ENCODE results near the gene RDH12.
"Not testable (repeated sequence)": the region's sequence is repeated elsewhere in the genome, so short reads cannot be mapped to it uniquely, and the experiment has no call there.

Gene RDH12

GRCh38 chr14:67701492-67701891 lies at the start of gene RDH12:
TSS of gene RDH12 (plus strand) at chr14:67701886. CDS start at chr14:67722643, 20,757 bp downstream.
- not testable (repeated sequence) for DNase-seq

DNA sequence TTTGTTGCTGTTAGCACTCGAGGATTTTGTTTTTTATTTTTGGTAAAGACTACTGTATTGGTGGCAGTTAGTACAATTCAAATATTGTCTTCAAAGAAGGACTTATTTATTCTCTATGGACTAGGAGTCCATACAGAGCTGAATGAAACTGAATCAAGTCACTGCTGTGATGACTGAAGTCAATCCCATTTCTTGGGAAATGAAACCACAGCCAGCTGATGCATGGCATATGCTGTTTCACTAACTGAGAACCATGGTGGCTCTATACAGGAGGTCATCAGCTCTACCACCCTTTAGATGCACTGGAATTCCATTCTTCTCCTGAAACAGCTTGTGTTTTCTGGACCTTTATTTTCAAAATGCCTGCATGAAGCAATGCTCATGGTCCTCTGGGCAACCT lies 49.5 kb upstream of the RDH12 start:
- DNase-seq, result no peak

DNA sequence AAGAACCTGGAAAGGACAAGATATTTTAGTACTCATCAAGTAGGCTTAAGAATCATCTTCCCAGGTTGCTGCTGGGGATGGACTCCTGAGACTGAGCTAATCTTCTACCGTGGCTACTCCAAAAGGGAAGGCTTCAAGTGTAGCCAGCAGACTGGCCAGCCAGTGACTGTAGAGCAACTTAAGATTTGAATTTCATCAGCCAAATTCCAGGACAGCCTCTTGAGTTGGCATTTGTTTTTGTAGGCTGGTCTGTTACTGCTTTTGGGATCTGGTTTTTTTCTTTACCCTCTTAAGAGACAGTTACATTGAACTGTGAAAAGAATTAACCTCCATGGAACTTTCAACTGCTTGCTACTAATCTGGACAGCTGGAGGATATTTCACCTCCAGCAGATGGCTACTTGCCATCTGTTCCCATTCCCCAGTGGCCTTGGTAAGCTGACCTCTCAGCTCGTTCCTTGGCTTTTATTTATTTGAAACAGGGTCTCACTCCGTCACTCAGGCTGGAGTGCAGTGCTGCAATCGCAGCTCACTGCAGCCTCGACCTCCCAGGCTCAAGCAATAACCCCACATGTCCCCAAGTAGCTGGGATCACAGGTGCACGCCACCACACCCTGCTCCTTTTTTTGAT lies 47.9 kb upstream of the RDH12 start:
- no peak for DNase-seq

DNA sequence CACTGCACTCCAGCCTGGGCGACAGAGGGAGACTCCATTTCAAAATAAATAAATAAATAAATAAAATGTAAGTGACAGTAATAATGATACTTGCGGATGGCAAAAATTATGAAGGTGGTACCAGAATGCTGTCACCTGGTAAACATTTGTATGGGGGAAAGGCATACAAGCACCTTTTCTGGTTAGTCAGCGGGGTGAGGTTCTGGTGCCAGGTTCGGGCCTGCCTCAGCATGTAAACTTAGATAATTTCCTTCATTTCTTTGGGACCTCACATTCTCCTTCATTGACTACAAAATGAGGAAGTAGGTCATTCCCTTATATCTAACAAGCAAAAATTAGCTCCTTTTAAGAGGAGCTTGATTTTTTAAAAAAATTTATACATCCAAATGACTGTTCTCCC lies 38.1 kb upstream of the RDH12 start:
- no peak for DNase-seq

GRCh38 chr14:67665868-67666267 lies 35.8 kb upstream of the RDH12 start:
- DNase-seq, result no peak

GRCh38 chr14:67666750-67667449 lies 34.8 kb upstream of the RDH12 start:
- DNase-seq, result no peak

DNA sequence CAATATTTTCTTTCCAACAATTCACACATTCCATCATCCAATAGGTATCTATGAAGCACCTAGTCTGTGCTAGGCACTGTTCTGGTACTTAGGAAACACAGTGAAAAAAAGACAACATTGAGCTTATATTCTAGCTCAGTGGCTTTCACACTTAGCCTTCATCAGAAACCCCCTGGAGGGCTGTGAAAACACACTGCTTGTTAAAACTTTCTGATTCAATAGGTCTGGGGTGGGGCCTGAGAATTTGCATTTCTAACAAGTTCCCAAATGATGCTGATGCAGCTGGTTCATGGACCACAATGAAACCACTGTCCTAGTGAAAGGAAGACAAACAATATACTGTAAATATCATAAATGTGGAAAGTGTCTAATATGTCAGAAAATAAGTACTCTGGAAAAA lies 33.1 kb upstream of the RDH12 start:
- DNase-seq, result no peak

DNA sequence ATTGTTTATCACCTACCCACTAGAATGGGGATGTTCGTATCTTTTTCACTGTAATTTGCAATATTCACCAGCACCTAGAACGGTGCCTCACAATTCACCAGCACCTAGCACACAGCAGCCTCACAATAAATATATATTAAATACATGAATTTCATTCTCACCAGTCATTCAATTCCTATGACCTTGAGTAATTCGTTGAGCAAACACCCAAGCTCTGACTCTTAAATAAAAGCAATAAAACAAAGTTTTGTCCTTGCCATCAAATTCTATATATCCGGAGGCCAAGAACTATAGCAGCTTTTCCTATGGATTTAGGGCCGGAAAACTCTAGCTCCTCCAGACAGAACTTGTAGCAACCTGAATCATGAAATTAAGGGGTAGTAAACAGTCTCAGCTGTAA lies 28.2 kb upstream of the RDH12 start:
- DNase-seq, result no peak

- DNase-seq, result peak; percentile 72
Observed at GRCh38 chr14:67674139-67674479, 27.6 kb upstream of the RDH12 start.

- DNase-seq, result peak; percentile 84
Observed at GRCh38 chr14:67674480-67675218, 27.0 kb upstream of the RDH12 start, which contains the start of gene VTI1B. TSS of gene VTI1B (minus strand) at chr14:67674632. CDS start at chr14:67674489, 143 bp downstream.

DNA sequence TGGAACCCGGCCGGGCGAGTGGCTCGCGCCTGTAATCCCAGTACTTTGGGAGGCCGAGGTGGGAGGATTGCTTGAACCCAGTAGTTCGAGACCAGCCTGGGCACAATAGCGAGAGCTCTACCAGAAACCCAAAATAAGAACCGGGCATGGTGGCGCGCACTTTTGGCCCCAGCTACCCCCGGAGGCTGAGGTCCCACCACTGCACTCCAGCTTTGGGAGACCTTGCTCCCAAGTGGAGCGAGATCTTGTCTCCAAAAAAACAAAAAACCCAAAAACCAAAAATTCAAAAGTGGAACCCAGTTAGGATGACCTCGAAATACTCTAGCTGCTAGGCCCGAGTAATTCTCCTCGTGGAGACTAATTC lies 26.5 kb upstream of the RDH12 start:
- DNase-seq, result no peak

DNA sequence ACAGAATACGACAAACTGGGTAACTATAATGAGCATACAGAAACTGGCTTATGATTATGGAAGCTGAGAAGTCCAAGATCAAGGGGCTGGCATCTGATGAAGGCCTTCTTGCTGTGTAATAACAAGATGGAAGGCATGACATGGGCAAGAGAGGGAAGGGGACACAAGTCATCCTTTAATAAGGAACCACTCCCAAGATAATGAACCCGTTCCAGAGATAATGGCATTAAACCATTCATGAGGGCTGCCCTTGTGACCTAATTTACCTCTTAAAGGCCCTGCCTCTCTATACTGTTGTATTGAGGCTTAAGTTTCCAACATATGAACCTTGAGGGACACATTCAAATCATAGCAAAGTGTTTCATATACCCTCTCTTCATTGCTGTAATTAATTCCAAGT lies 22.7 kb upstream of the RDH12 start:
- DNase-seq, result no peak

DNA sequence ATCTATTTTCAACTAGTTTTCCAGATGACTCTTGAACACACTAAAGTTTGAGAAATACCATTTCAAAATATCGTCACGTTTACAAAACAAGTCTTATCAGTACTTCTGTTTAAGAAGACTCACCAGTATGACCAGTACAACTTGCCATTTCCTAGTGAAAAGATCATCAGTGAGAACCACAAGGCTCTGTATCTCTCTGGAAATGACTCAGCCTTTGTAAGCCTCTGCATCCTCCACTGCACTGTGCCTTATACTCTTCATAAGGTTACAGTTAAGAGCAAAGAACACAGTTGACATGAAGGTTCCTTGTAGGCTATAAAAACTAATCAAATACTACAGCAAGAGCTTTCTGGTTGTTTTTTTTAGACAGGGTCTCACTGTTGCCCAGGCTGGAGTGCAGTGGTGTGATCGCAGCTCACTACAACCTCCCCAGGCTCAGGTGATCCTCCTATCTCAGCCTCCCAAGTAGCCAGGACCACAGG lies 21.5 kb upstream of the RDH12 start:
- no peak for DNase-seq

GRCh38 chr14:67680941-67681340 lies 20.7 kb upstream of the RDH12 start:
- DNase-seq, result no peak

GRCh38 chr14:67683842-67684241 lies 17.8 kb upstream of the RDH12 start:
- DNase-seq, result no peak

DNA sequence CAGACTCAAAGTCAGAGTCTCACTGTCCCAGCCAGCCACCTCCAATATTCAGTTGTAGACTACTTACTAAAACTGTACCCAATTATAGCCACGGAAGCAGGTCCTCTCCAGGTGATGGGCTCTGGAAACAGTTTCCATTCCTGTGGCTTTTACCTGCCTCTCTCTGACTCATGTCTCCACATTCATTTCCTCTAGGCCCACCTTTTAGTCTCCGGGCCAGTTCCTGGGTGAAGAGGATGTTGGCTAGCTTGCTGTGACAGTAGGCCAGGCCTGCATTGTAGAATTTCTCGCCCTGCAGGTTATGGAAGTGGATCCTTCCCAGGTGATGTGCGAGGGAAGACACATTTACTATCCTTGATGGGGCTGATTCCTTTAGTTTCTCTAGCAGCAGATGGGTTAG lies 11.7 kb upstream of the RDH12 start:
- no peak for DNase-seq

- DNase-seq, result peak; percentile 52
Observed at GRCh38 chr14:67694791-67695393, 6.8 kb upstream of the RDH12 start.

- peak; percentile 93 for DNase-seq
Observed at GRCh38 chr14:67695394-67695949, 6.2 kb upstream of the RDH12 start, which contains the start of gene RDH11. TSS of gene RDH11 (minus strand) at chr14:67695764. CDS start at chr14:67695703, 61 bp downstream.

DNA sequence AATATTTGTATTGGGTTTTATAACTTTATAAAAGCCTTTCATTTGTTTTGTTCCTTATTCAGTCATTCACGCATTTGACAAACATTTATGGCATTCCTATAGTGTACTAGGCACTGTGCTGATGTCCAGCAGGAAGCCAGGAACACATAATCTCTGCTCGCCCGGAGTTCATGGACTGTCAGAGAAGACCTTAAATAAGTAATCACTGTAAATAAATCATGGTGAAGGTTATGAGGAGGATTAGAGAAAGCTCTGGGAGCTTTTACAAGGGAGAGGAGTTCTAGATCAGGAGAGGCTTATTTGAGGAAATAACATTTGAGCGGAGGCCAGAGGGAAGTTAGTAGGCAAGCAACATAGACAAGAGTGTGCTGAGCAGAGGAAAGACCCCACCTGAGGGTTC lies 4.7 kb upstream of the RDH12 start:
- no peak for DNase-seq

DNA sequence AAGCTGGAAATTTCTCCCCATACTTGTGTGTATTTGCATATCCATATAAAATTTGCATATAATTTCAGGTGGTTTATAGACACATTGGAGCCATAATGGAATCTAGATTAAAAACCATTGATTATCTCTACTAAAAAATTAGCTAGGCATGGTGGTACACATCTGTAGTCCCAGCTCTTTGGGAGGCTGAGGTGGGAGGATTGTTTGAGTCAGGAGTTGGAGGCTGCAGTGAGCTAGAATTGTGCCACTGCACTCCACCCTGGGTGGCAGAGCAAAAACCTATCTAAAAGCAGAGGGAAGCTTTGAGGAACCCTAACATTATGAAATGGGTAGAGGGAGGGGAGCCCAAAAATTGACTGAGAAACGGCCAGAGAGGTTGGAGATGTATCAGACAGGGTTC lies 3.5 kb upstream of the RDH12 start:
- no peak for DNase-seq

DNA sequence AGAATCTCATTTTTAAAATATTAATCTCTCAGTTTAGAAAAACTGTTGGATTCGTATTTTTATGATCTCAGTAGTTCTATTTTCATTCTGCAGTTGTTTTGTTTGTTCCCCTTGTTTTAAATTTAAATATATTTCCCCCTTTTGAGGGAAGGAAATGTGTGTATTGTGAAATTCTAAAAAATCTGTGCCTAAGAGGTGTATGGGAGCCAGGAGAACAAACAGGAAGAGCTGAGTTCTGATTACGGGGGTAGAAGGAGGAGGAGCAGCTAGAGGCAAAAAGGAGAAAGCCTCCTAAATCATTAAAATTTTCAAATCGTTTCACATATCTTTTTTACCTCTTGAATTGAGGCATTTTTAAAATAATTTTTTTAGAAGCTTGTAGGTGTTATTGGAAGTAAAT lies 2.3 kb downstream of the RDH12 start:
- no peak for DNase-seq

DNA sequence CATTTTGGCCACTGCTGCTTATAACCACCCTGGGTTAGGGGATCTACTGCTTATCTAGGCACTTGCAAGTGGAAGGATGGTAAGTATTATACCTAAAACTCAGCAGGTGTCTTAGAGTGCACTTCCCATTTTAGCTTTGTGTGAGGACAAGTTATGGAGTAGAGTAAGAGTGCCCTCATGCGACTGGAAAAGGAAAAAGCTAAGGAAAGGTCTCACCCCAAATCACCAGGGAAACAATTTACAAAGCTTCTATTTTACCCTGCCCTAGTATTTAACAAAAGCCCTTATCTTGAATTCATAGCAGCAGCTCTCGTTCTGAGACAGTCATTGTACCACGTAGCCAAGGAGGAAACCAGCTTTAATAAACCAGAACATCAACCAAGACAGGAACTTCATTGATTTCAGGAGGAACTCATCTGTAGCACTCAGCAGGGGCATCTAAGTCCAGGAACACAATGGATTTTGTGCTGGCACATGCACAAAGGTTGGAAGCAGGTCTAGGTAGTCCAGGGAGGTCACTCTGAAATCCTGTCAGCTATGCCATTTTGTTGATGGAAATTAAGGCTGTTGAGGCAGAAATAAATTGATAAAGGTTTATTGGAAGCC lies 2.9 kb downstream of the RDH12 start:
- peak; percentile 61 for DNase-seq

DNA sequence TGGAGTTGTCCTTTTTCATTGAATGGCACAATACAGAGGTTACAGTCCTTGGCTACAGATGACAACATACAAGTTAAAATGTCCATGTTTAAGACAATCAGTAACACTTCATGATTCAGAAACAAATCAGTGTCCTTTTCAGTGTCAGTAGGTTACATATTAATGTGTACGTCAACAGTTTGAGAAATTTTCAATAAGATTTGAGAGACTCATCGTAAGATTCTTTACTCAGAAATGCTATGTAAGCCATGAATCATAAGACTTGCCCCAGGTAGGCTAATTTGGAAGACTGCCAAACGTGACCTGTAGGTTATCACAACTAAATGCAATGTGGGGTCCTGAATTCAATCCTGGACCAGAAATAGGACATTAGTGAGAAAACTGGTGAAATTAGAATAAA lies 3.5 kb downstream of the RDH12 start:
- no peak for DNase-seq
